ENCODE measurements around the gene MAP2K5.
A peak's percentile ranks its signal among the peaks of the same experiment; 100 is the strongest.

Gene MAP2K5

GRCh38 chr15:67783303-67783702 lies 240.8 kb downstream of the MAP2K5 start:
- no peak for DNase-seq (ENCODE audit: low spot score)

- no peak for DNase-seq (ENCODE audit: low spot score)
Measured at GRCh38 chr15:67784090-67784781, 241.7 kb downstream of the MAP2K5 start.

DNA sequence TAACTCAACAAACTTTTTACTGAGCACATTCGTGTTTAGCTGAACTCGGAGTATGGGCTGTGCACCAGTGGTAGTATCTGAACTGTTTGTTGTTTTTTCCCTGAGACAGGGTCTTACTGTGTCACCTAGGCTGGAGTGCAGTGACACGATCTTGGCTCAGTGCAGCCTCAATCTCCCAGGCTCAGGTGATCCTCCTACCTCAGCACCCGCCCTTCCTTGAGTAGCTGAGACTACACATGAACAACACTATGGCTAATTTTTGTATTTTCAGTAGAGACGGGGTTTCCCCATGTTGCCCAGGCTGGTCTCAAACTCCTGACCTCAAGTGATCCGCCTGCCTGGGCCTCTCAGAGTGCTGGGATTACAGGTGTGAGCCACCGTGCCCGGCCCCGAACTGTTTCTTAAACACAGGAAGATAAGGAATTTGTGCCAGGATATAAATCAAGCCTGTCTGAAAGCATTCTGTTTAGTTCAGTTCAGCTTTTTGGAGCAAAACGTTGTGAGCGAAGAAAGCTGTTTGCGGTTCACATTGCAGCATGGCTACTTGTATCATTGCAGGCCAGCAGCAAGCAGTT lies 242.4 kb downstream of the MAP2K5 start:
- DNase-seq (ENCODE audit: low spot score): no peak

DNA sequence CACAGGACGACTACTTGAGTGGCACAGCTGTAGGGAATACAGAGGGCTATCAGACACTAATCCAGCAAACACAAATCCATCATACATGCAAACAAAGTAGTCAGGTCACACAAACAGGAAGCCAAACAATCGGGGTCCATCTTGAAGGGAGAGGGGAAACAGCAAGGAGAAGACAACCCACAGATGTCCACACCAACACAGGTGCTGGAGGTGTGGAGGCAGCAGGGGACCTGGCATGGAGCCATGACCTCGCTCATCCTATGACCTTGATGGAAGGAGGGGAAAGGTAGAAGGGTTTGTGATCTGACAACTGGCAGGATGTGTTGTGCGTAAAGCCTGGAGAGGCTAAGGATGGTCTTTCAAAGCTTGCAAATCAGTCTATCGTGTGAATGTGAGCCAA lies 242.9 kb downstream of the MAP2K5 start:
- no peak for DNase-seq (ENCODE audit: low spot score)

DNA sequence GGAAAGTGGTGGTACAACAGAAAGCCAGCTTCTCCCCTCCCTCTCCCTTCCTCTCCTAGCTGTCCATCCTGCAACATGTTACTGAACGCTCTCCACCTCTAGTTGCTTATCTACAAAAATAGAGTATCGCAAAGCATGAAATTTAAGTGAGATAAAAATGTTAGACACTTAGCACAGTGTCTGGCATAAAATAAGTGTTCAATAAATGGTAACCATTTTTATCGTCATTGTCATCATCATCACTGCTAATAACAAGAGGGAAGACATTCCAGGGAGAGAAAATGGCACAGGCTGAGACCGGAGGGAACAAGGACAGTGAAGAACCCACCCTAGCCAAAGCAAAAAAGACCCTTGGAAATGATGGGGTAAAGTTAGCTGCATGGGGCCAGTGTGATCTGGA lies 244.1 kb downstream of the MAP2K5 start:
- no peak for DNase-seq (ENCODE audit: low spot score)

DNA sequence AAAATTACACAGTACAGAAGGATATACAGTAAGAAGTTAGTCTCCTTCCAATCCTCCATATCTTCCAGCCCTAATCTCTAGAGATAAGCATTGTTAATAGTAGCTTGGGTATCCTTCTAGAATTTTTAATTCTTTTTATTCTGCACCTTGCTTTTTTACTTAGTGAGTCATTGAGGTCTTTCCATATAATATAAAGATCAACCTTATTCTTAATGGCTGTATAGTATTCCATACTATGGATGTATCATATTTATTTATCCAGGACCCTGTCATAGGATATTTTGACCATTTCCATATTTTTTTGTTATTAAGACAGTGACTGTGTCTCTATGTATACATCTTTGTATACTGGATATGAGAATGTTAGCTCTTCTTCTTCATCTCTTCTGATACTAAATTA lies 246.5 kb downstream of the MAP2K5 start:
- DNase-seq (ENCODE audit: low spot score): no peak

GRCh38 chr15:67790610-67791319 lies 248.3 kb downstream of the MAP2K5 start:
- peak; percentile 88 for DNase-seq (ENCODE audit: low spot score)

DNA sequence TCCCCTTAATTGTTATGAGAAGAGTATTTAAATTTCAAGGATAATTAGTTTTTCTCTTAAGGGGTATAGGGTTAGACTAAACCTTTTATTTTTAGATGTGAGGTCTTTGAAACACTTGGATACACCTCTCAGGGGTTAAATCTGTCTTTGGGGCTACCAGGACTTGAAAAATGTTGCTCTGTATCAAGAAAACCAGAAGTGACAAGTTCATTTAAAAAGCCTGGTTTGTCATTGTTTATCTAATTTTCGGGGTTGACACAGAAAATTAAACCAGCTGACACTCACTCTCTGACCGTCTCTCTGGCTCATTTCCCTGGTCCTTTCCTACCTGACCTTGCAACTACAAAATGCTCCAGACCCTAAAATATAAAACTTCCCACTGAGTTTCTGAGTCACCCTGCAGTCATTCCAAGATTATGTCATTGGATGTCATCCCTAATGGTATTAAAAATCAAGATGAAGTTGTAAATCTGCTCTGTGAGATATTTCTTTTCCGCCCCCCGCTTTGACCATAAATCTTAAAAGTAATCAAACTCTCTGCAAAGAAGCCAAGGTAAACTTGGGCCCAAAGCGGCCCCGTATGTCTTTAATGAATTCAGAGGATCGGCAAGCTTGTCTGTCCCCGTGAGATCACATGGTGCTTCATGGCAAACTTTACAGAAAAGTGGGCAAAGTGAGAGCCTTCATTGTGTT lies 249.9 kb downstream of the MAP2K5 start:
- DNase-seq (ENCODE audit: low spot score): peak; percentile 27

DNA sequence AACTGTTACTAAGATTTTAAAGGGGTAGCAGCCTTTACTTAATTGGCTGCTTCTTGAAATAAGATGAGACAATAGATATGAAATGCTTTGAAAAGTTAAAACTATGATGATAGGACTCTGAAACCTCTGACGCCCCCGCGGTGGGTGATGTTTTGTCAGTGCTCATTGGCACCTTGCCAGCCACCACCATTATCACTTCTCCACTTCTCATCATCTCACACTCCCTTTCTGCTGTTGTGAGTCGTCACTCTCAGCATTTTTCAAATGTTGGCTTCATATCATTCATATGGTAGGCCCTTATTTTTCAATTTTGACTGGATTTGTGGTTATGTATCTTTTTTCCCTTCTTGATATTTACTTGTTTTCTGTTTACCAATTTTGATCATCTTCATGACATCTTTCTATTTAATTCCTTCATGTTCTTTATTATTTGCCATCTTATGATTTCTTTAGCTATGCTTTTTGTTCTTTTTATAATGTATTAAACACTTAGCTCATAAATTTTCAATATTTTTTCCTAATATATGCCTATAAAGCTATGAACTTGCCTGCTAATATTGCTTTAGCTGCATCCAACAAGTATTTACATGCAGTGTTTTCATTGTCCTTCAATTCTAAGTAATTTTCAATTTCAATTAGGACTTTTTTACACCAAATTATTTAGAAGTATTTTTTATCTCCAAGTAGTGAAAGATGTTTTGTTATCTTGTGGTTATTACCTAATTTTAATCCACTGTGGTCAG lies 252.5 kb downstream of the MAP2K5 start:
- no peak for DNase-seq (ENCODE audit: low spot score)

DNA sequence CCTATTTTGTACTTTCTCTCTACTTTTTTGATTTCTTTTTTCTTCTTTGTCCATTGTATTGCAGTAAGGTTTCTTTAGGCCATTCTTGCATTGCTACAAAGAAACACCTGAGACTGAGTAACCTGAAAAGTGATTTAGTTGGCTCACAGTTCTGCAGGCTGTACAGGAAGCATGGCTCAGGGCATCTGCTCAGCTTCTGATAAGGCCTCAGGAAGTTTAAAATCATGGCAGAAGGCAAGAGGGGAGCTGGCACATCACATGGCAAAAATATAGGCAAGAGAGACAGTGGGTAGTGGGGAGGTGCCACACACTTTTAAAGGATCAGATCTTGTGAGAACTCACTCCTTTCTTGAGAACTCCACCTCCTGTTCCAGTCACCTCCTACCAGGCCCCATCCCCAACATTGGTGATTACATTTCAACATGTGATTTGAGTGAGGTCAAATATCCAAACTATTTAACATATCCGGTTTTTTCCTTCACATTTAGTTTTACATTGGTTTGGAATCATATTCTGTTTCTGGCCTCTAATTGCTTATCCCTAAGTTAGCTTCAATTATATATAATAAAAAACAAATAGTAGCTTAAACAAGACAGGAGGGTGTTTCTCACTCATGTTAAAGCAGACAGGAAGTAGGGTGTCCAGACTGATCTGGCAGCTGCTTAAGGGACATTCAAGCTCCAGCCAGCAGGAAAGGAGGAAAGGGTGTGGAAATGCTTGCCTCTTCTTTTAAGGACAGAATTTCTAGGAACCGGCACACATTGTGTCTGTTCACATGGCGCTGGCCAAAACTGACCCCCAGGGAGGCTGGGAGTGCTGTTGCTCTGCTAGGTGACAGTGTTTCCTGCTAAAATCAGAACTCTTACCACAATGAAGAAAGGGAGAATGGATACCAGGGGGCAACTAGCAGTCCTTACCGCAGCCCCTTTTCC lies 254.0 kb downstream of the MAP2K5 start:
- DNase-seq (ENCODE audit: low spot score): no peak

GRCh38 chr15:67799801-67800205 lies 257.3 kb downstream of the MAP2K5 start:
- no peak for DNase-seq (ENCODE audit: low spot score)

DNA sequence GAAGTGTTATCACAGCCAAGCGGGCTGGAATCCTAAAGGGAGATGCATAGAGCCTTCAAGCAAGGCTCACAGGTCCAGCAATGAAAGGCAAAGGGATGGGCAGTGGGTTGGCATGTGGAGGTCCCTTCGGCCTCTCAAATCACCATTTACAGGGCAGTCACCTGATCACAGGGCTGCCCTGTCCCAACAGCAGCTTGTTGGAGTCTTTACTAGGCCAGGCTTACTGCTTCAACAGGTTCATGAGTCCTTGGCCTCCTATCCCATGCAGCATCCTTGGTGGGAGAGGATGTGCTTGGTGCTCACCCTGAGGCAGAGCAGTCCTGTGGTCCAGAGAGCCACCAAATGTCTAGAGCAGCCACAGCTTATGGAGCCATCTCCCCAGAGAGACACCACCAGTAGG lies 258.6 kb downstream of the MAP2K5 start:
- DNase-seq (ENCODE audit: low spot score): no peak

- no peak for DNase-seq (ENCODE audit: low spot score)
Measured at GRCh38 chr15:67801926-67802914, 259.7 kb downstream of the MAP2K5 start.

- DNase-seq (ENCODE audit: low spot score): no peak
Measured at GRCh38 chr15:67803299-67803698, 260.8 kb downstream of the MAP2K5 start.

- DNase-seq (ENCODE audit: low spot score): no peak
Measured at GRCh38 chr15:67803996-67804843, 261.7 kb downstream of the MAP2K5 start.

GRCh38 chr15:67805008-67805665 lies 262.6 kb downstream of the MAP2K5 start:
- no peak for DNase-seq (ENCODE audit: low spot score)

- DNase-seq (ENCODE audit: low spot score): peak; percentile 33
Measured at GRCh38 chr15:67805666-67806516, 263.4 kb downstream of the MAP2K5 start.

All from kidney tubule cell (primary cell).